Liver (tissue), 9 donors: ENCODE measurements around the gene FETUB. TPM values are rescaled to one million over a fixed set of nuclear protein-coding genes. Genes with fewer than 3 reads are reported as not detected.

Experiments used
- DNase-seq: peaks from one replicate; pipeline ENCODE4 v3.0.0-alpha.2; 2017; ENCODE audit warnings: low spot score
- H3K27ac ChIP-seq, 2 donors: one replicate each; pipeline ENCODE4 v1.7.0; 2013; ENCODE audit warnings: inconsistent platforms in 2 of 2, low read length in 2 of 2, control low read depth in 1 of 2, low read depth in 1 of 2, mild to moderate bottlenecking in 1 of 2
- H3K27me3 ChIP-seq, 4 donors: one replicate each; pipeline versions ENCODE4 v1.6.1 to v1.7.0; 2013; ENCODE audit warnings: low read length in 3 of 4, inconsistent platforms in 1 of 4, mild to moderate bottlenecking in 1 of 4, moderate library complexity in 1 of 4; ENCODE audit not compliant: control insufficient read depth in 4 of 4, insufficient read depth in 4 of 4
- H3K36me3 ChIP-seq, 4 donors: one replicate each; pipeline versions ENCODE4 v1.6.1 to v1.7.0; 2013; ENCODE audit warnings: low read length in 3 of 4, mild to moderate bottlenecking in 3 of 4, low read depth in 1 of 4, moderate library complexity in 1 of 4; ENCODE audit not compliant: control insufficient read depth in 4 of 4, insufficient read depth in 3 of 4
- H3K4me1 ChIP-seq, 4 donors: one replicate each; pipeline versions ENCODE4 v1.6.1 to v1.7.0; 2013; ENCODE audit warnings: low read length in 3 of 4, mild to moderate bottlenecking in 3 of 4, moderate library complexity in 1 of 4; ENCODE audit not compliant: control insufficient read depth in 4 of 4, insufficient read depth in 4 of 4
- H3K4me3 ChIP-seq, 3 donors: one replicate each; pipeline versions ENCODE4 v1.6.1 to v1.7.0; 2013; ENCODE audit warnings: low read length in 3 of 3, control low read depth in 1 of 3, low read depth in 1 of 3, mild to moderate bottlenecking in 1 of 3
- H3K9ac ChIP-seq, 2 donors: one replicate each; pipeline ENCODE4 v1.7.0; 2013; ENCODE audit warnings: low read length in 2 of 2, mild to moderate bottlenecking in 2 of 2, moderate library complexity in 2 of 2, control low read depth in 1 of 2, low read depth in 1 of 2
- H3K9me3 ChIP-seq, 4 donors: one replicate each; pipeline versions ENCODE4 v1.6.1 to v1.7.0; 2013; ENCODE audit warnings: low read length in 3 of 4; ENCODE audit not compliant: control insufficient read depth in 4 of 4
- EGR1 ChIP-seq, 2 donors: IDR thresholded peaks; 2 replicates each; pipeline ENCODE4 v1.6.1; 2016 to 2018; ENCODE audit warnings: antibody characterized with exemption in 2 of 2, low read depth in 2 of 2
- FOXA2 ChIP-seq: IDR thresholded peaks from 2 replicates; pipeline ENCODE4 v1.6.1; 2016; ENCODE audit warnings: antibody characterized with exemption
- GABPA ChIP-seq, 2 donors: IDR thresholded peaks in 1 of 2; conservative IDR thresholded peaks in 1 of 2; 2 replicates each; pipeline ENCODE4 v1.6.1; 2016; ENCODE audit warnings: antibody characterized with exemption in 2 of 2, mild to moderate bottlenecking in 1 of 2, moderate library complexity in 1 of 2
- HNF4A ChIP-seq, 2 donors: conservative IDR thresholded peaks; 2 replicates each; pipeline ENCODE4 v1.6.1; 2016; ENCODE audit warnings: antibody characterized with exemption in 2 of 2, mild to moderate bottlenecking in 2 of 2
- HNF4G ChIP-seq: IDR thresholded peaks from 2 replicates; pipeline ENCODE4 v1.6.1; 2016; ENCODE audit warnings: antibody characterized with exemption
- JUND ChIP-seq, 2 donors: IDR thresholded peaks; 2 replicates each; pipeline ENCODE4 v1.6.1; 2016; ENCODE audit warnings: antibody characterized with exemption in 2 of 2
- NR2F2 ChIP-seq: IDR thresholded peaks from 2 replicates; pipeline ENCODE4 v1.6.1; 2016; ENCODE audit warnings: antibody characterized with exemption
- RAD21 ChIP-seq, 2 donors: IDR thresholded peaks; 2 replicates each; pipeline ENCODE4 v1.6.1; 2016; ENCODE audit warnings: antibody characterized with exemption in 2 of 2, mild to moderate bottlenecking in 2 of 2
- RXRA ChIP-seq, 2 donors: IDR thresholded peaks; 2 replicates each; pipeline ENCODE4 v1.6.1; 2017 to 2018; ENCODE audit warnings: antibody characterized with exemption in 2 of 2, mild to moderate bottlenecking in 1 of 2
- TAF1 ChIP-seq: conservative IDR thresholded peaks from 2 replicates; pipeline ENCODE4 v1.6.1; 2016; ENCODE audit warnings: antibody characterized with exemption, mild to moderate bottlenecking
- YY1 ChIP-seq: IDR thresholded peaks from 2 replicates; pipeline ENCODE4 v1.6.1; 2016; ENCODE audit warnings: antibody characterized with exemption, mild to moderate bottlenecking
- WGBS: extraction: QIAGEN DNeasy Blood & Tissue Kit; methylation state at CpG from one replicate; pipeline ENCODE4 v1.1.7; 2013; 5-methylcytosine and 5-hydroxymethylcytosine counted together
- polyA plus RNA-seq, 2 donors: library from polyadenylated mRNA; stranded (reverse) in 1 of 2; unstranded in 1 of 2; fragments of 200-250 nt in 1 of 2; fragments of >200 nt in 1 of 2; fragmentation: Nextera tagmentation in 1 of 2; extraction: Ambion mirVana in 1 of 2; gene quantifications; one replicate each; pipeline versions ENCODE4 v1.2.1 to v1.2.3, GENCODE V29; 2013 to 2015
- total RNA-seq, 2 donors: library from RNA; depleted of rRNA; stranded (reverse); fragments of >200 nt; gene quantifications; one replicate each; pipeline ENCODE4 v1.2.3, GENCODE V29; 2014
- TF ChIP-seq, protein P1 (sequence below): IDR thresholded peaks from 2 replicates; pipeline ENCODE4 v1.6.1; 2016; ENCODE audit warnings: antibody characterized with exemption, mild to moderate bottlenecking
- TF ChIP-seq, protein P2 (sequence below): fragments of 150-350 bp; IDR thresholded peaks from 2 replicates; pipeline ENCODE4 v1.5.1; 2017; ENCODE audit warnings: improper control_type of control experiment, low read depth, low read length; ENCODE audit not compliant: missing input control
- TF ChIP-seq, protein P3 (sequence below): IDR thresholded peaks from 2 replicates; pipeline ENCODE4 v1.6.1; 2016; ENCODE audit warnings: antibody characterized with exemption
- TF ChIP-seq, protein P4 (sequence below): IDR thresholded peaks from 2 replicates; pipeline ENCODE4 v1.6.1; 2016; ENCODE audit warnings: antibody characterized with exemption
- donor health status: healthy.
- donor health status: healthy.
- donor health status: healthy.
- donor health status: healthy.
- donor health status: healthy.

FETUB gene
- total and polyA plus RNA-seq, 4 donors = 3.1 to 28.6 (median 9.4) TPM

DNA sequence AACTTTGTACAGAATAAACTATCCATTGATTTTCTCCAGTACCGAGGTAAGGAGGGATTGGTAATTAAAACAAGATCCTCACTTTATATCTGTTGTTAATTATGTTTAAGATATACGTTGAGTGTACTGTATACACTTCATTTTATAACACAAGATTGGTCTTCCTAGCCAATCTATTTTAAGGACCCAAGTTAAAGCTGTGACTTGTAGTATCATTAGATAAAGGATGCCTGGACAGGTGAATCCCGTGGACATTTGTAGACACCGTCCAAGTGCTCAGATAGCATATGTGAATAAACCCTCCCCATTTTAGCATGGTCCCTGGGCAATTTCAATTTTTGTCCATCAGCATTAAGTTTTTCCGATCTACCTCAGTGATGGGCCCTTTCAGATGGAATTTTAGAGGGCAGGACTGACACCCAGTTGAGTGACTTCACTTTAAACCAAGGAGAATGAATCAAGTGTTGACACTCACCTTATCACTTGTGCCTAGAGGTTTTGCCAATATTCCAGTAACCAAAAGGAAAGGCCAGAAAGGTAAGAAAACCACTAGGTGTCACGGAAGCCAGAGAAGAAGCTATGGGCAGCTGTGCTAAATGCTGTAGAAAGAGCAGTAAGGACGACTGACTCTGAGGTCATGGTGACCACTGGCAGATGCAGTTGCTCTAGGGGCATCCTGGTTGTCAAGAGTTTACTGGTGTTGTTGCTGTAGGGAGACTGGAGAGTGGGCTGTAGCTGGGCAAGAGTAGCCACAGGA lies 18.1 kb upstream of the FETUB start (continued):
- TF ChIP-seq, protein P1, sequence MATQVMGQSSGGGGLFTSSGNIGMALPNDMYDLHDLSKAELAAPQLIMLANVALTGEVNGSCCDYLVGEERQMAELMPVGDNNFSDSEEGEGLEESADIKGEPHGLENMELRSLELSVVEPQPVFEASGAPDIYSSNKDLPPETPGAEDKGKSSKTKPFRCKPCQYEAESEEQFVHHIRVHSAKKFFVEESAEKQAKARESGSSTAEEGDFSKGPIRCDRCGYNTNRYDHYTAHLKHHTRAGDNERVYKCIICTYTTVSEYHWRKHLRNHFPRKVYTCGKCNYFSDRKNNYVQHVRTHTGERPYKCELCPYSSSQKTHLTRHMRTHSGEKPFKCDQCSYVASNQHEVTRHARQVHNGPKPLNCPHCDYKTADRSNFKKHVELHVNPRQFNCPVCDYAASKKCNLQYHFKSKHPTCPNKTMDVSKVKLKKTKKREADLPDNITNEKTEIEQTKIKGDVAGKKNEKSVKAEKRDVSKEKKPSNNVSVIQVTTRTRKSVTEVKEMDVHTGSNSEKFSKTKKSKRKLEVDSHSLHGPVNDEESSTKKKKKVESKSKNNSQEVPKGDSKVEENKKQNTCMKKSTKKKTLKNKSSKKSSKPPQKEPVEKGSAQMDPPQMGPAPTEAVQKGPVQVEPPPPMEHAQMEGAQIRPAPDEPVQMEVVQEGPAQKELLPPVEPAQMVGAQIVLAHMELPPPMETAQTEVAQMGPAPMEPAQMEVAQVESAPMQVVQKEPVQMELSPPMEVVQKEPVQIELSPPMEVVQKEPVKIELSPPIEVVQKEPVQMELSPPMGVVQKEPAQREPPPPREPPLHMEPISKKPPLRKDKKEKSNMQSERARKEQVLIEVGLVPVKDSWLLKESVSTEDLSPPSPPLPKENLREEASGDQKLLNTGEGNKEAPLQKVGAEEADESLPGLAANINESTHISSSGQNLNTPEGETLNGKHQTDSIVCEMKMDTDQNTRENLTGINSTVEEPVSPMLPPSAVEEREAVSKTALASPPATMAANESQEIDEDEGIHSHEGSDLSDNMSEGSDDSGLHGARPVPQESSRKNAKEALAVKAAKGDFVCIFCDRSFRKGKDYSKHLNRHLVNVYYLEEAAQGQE = no peak
- TF ChIP-seq, protein P2, sequence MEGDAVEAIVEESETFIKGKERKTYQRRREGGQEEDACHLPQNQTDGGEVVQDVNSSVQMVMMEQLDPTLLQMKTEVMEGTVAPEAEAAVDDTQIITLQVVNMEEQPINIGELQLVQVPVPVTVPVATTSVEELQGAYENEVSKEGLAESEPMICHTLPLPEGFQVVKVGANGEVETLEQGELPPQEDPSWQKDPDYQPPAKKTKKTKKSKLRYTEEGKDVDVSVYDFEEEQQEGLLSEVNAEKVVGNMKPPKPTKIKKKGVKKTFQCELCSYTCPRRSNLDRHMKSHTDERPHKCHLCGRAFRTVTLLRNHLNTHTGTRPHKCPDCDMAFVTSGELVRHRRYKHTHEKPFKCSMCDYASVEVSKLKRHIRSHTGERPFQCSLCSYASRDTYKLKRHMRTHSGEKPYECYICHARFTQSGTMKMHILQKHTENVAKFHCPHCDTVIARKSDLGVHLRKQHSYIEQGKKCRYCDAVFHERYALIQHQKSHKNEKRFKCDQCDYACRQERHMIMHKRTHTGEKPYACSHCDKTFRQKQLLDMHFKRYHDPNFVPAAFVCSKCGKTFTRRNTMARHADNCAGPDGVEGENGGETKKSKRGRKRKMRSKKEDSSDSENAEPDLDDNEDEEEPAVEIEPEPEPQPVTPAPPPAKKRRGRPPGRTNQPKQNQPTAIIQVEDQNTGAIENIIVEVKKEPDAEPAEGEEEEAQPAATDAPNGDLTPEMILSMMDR = no peak
- TF ChIP-seq HNF4A (conservative IDR thresholded peaks at IDR 0.05) (no peak), EGR1 (IDR thresholded peaks at IDR 0.05; ENCODE audit: low read depth in 2 of 2) (no peak)

DNA sequence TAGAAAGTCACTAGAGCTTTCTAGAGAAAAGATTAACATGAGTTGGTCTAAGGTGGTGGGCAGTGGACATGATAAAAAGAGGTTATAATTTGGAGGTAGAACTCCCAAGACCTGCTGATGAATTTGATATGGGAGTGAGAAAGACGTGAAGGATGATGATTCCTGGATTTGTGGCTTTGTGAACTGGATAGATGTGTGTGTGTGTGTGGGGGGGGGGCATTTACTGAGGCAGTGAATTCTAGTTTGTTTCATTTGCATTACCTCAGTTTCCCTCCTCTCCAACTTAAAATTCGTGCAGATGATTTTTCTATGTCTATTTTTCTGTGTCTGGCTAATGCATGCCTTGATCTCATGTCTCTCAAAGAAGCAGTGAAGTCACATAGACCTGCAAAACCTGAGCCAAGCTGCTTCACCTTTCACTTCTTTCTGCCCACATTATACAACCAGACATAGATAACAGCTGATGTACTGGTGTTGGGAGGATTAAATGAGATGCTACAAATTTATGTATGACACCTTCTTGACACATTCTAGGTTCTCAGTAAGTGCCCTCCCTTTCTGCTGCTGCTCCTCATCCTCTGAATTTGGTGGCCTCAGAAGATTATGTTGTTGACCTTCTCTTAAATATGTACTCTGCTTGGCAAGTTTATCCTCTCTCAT lies 17.4 kb upstream of the FETUB start:
- H3K4me1 ChIP-seq = peaks cover 0 to 7% (median 3%) of the 10 kb centered on the region in 4 donors
- no peak overlapping the region for H3K27ac ChIP-seq
- no peak for DNase-seq
- TF ChIP-seq RXRA (IDR thresholded peaks at IDR 0.05) = no peak
- TF ChIP-seq RAD21 (IDR thresholded peaks at IDR 0.05) = no peak
- TF ChIP-seq HNF4G = no peak
- no peak for TF ChIP-seq GABPA (IDR thresholded peaks at IDR 0.05 in 1 of 2, conservative IDR thresholded peaks at IDR 0.05 in 1 of 2)
- no peak for TF ChIP-seq EGR1 (IDR thresholded peaks at IDR 0.05; ENCODE audit: low read depth in 2 of 2)
- TF ChIP-seq NR2F2 = no peak
- no peak for TF ChIP-seq FOXA2
- no peak for TF ChIP-seq HNF4A (conservative IDR thresholded peaks at IDR 0.05)
- TF ChIP-seq YY1 = no peak
- TF ChIP-seq, protein P3, sequence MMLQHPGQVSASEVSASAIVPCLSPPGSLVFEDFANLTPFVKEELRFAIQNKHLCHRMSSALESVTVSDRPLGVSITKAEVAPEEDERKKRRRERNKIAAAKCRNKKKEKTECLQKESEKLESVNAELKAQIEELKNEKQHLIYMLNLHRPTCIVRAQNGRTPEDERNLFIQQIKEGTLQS = no peak
- TF ChIP-seq TAF1 = no peak
- no peak for TF ChIP-seq JUND (IDR thresholded peaks at IDR 0.05)
- TF ChIP-seq, protein P4, sequence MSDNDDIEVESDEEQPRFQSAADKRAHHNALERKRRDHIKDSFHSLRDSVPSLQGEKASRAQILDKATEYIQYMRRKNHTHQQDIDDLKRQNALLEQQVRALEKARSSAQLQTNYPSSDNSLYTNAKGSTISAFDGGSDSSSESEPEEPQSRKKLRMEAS = no peak
- WGBS = 41% methylated on average over 2 of the region's 2 CpGs
- no peak overlapping the region for H3K4me3 ChIP-seq
- H3K9me3 ChIP-seq = no peaks in the 10 kb centered on the region
- H3K27me3 ChIP-seq = no peaks in the 10 kb centered on the region
- H3K36me3 ChIP-seq = peaks cover 0 to 17% (median 14%) of the 10 kb centered on the region in 4 donors
- H3K9ac ChIP-seq = no peak overlapping the region
